HepG2 (cell line): ENCODE results near the gene ZNF653. TPM values are rescaled to one million over a fixed set of nuclear protein-coding genes. Genes with fewer than 3 reads are reported as not detected.

Source experiments
- FOXO1 ChIP-seq: sonication (generic); formaldehyde crosslinking; IDR thresholded peaks from 2 replicates; pipeline ENCODE4 v1.4.0; 2020; ENCODE audit warnings: missing genetic modification reagents
- HDAC2 ChIP-seq: sonication (generic); formaldehyde crosslinking; IDR thresholded peaks from 2 replicates; pipeline ENCODE4 v1.4.0; 2020; ENCODE audit warnings: missing genetic modification reagents
- HNF4A ChIP-seq: sonication (generic); formaldehyde crosslinking; IDR thresholded peaks from 2 replicates; pipeline ENCODE4 v1.4.0; 2020; ENCODE audit warnings: missing genetic modification reagents
- HNRNPUL1 ChIP-seq: fragments of 200-400 bp; formaldehyde crosslinking; IDR thresholded peaks from 2 replicates; pipeline ENCODE4 v1.6.1; 2017; ENCODE audit warnings: low read depth, mild to moderate bottlenecking, low read length, moderate library complexity
- ISX ChIP-seq: sonication (generic); formaldehyde crosslinking; conservative IDR thresholded peaks from 2 replicates; pipeline ENCODE4 v1.5.0; 2020; ENCODE audit warnings: missing genetic modification reagents
- KLF6 ChIP-seq: IDR thresholded peaks from 2 replicates; pipeline ENCODE4 v1.8.0; 2016; ENCODE audit warnings: missing biosample characterization, missing genetic modification reagents
- MEIS1 ChIP-seq: sonication (generic); formaldehyde crosslinking; IDR thresholded peaks from 2 replicates; pipeline ENCODE4 v1.9.0; 2021; ENCODE audit warnings: mild to moderate bottlenecking, missing genetic modification reagents, moderate library complexity, borderline replicate concordance
- NFIC ChIP-seq: IDR thresholded peaks from 2 replicates; pipeline ENCODE4 v1.6.1; 2012; ENCODE audit warnings: mild to moderate bottlenecking, low read length, inconsistent platforms
- NFYC ChIP-seq: IDR thresholded peaks from 2 replicates; pipeline ENCODE4 v1.6.1; 2016; ENCODE audit warnings: missing genetic modification reagents, missing compliant biosample characterization
- RELA ChIP-seq: sonication (generic); formaldehyde crosslinking; IDR thresholded peaks from 2 replicates; pipeline ENCODE4 v1.4.0; 2020; ENCODE audit warnings: missing genetic modification reagents
- STAT5B ChIP-seq: sonication (generic); formaldehyde crosslinking; IDR thresholded peaks from 2 replicates; pipeline ENCODE4 v1.4.0; 2020; ENCODE audit warnings: missing genetic modification reagents
- ZNF12 ChIP-seq: sonication (generic); formaldehyde crosslinking; IDR thresholded peaks from 2 replicates; pipeline ENCODE4 v1.5.0; 2020; ENCODE audit warnings: missing genetic modification reagents
- ZNF335 ChIP-seq: sonication (generic); formaldehyde crosslinking; IDR thresholded peaks from 2 replicates; pipeline ENCODE4 v1.4.0; 2020; ENCODE audit warnings: missing genetic modification reagents
- ZNF660 ChIP-seq: sonication (generic); formaldehyde crosslinking; IDR thresholded peaks from 2 replicates; pipeline ENCODE4 v1.5.1; 2020; ENCODE audit warnings: mild to moderate bottlenecking, low read depth, missing genetic modification reagents, borderline replicate concordance
- ZNF747 ChIP-seq: sonication (generic); formaldehyde crosslinking; IDR thresholded peaks from 2 replicates; pipeline ENCODE4 v1.8.1; 2023; ENCODE audit warnings: missing genetic modification reagents, mild to moderate bottlenecking, borderline replicate concordance
- polyA plus RNA-seq, 8 experiments: library from polyadenylated mRNA; depleted of rRNA in 3 of 8; stranded (reverse) in 7 of 8; unstranded in 1 of 8; fragments of >200 nt; fragmentation: Illumina TruSeq in 4 of 8; extraction: Trizol in 4 of 8; gene quantifications; 2 replicates each; pipeline versions ENCODE4 v1.2.1 to v1.2.3, GENCODE V29; 2011 to 2016; ENCODE audit warnings: low read depth in 4 of 8, missing spikeins in 1 of 8, mixed read lengths in 1 of 8; ENCODE audit not compliant: insufficient read depth in 1 of 8
- total RNA-seq, 5 experiments: library from RNA; depleted of rRNA; stranded (reverse); fragments of >200 nt; fragmentation: Illumina TruSeq; extraction: Trizol; gene quantifications; 2 replicates each; pipeline ENCODE4 v1.2.3, GENCODE V29; 2016; ENCODE audit warnings: low read depth in 1 of 5
- TF ChIP-seq, protein P1 (sequence below): sonication (generic); formaldehyde crosslinking; IDR thresholded peaks from one replicate; pipeline ENCODE4 v1.5.1; 2020; ENCODE audit warnings: mild to moderate bottlenecking, missing genetic modification reagents; ENCODE audit errors: not compliant biosample characterization
- TF ChIP-seq, protein P2 (sequence below): sonication (generic); formaldehyde crosslinking; IDR thresholded peaks from 2 replicates; pipeline ENCODE4 v1.5.0; 2020; ENCODE audit warnings: mild to moderate bottlenecking, missing genetic modification reagents

ZNF653 gene
- total and polyA plus RNA-seq, 2 of the 13 experiments (the other 11 are each of a cell fraction or from before 2014, with no cell fraction given) = 4.7 to 7.1 TPM

DNA sequence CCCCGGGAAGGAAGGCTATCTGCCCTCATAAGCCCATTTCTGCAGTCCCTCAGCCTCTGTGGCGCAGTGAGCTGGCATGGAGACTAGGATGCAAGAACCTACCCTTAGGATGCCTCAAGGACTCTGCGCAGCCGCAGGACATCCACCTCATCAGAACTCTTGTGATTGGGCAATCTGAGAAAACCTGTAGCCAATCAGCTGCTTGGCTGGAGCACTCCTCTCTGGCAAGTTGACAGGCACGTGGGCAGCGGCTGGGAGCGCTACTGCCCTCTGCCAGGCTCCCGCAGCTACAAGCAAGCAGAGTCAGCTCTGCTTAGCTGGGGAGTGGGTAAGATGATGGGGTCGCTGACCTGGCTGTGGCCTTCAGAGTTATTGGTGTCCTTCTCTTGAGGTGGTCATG, 24.8 kb upstream of the ZNF653 start (continued):
- TF ChIP-seq ZNF12 (CRISPR knock-in tag) = no peak
- no peak for TF ChIP-seq NFIC
- TF ChIP-seq, protein P1, sequence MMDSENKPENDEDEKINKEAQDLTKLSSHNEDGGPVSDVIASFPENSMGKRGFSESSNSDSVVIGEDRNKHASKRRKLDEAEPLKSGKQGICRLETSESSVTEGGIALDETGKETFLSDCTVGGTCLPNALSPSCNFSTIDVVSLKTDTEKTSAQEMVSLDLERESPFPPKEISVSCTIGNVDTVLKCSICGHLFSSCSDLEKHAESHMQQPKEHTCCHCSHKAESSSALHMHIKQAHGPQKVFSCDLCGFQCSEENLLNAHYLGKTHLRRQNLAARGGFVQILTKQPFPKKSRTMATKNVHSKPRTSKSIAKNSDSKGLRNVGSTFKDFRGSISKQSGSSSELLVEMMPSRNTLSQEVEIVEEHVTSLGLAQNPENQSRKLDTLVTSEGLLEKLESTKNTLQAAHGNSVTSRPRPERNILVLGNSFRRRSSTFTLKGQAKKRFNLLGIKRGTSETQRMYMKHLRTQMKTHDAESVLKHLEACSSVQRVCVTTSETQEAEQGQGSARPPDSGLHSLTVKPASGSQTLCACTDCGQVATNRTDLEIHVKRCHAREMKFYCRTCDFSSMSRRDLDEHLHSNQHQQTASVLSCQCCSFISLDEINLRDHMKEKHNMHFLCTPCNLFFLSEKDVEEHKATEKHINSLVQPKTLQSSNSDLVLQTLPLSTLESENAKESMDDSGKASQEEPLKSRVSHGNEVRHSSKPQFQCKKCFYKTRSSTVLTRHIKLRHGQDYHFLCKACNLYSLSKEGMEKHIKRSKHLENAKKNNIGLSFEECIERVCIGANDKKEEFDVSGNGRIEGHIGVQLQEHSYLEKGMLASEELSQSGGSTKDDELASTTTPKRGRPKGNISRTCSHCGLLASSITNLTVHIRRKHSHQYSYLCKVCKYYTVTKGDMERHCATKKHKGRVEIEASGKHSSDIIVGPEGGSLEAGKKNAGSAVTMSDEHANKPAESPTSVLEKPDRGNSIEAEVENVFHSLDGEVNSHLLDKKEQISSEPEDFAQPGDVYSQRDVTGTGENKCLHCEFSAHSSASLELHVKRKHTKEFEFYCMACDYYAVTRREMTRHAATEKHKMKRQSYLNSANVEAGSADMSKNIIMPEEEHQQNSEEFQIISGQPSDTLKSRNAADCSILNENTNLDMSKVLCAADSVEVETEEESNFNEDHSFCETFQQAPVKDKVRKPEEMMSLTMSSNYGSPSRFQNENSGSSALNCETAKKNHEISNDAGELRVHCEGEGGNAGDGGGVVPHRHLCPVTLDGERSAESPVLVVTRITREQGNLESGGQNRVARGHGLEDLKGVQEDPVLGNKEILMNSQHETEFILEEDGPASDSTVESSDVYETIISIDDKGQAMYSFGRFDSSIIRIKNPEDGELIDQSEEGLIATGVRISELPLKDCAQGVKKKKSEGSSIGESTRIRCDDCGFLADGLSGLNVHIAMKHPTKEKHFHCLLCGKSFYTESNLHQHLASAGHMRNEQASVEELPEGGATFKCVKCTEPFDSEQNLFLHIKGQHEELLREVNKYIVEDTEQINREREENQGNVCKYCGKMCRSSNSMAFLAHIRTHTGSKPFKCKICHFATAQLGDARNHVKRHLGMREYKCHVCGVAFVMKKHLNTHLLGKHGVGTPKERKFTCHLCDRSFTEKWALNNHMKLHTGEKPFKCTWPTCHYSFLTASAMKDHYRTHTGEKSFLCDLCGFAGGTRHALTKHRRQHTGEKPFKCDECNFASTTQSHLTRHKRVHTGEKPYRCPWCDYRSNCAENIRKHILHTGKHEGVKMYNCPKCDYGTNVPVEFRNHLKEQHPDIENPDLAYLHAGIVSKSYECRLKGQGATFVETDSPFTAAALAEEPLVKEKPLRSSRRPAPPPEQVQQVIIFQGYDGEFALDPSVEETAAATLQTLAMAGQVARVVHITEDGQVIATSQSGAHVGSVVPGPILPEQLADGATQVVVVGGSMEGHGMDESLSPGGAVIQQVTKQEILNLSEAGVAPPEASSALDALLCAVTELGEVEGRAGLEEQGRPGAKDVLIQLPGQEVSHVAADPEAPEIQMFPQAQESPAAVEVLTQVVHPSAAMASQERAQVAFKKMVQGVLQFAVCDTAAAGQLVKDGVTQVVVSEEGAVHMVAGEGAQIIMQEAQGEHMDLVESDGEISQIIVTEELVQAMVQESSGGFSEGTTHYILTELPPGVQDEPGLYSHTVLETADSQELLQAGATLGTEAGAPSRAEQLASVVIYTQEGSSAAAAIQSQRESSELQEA (CRISPR knock-in tag) = no peak
- TF ChIP-seq NFYC = peak; percentile 94
- 0 out of 2 replicates have a peak, but pooled peaks have one; percentile 37 for TF ChIP-seq ZNF335 (CRISPR knock-in tag)
- no peak for TF ChIP-seq ZNF660 (CRISPR knock-in tag)
- TF ChIP-seq HNRNPUL1 = no peak
- TF ChIP-seq ZNF747 (CRISPR knock-in tag) = no peak
- no peak for TF ChIP-seq FOXO1
- TF ChIP-seq KLF6 = peak; percentile 80
- TF ChIP-seq STAT5B (CRISPR knock-in tag) = no peak
- no peak for TF ChIP-seq HNF4A (CRISPR knock-in tag)
- TF ChIP-seq MEIS1 = no peak
- TF ChIP-seq RELA (CRISPR knock-in tag) = no peak
- TF ChIP-seq HDAC2 (CRISPR knock-in tag) = peak; percentile 87
- no peak for TF ChIP-seq ISX
- TF ChIP-seq, protein P2, sequence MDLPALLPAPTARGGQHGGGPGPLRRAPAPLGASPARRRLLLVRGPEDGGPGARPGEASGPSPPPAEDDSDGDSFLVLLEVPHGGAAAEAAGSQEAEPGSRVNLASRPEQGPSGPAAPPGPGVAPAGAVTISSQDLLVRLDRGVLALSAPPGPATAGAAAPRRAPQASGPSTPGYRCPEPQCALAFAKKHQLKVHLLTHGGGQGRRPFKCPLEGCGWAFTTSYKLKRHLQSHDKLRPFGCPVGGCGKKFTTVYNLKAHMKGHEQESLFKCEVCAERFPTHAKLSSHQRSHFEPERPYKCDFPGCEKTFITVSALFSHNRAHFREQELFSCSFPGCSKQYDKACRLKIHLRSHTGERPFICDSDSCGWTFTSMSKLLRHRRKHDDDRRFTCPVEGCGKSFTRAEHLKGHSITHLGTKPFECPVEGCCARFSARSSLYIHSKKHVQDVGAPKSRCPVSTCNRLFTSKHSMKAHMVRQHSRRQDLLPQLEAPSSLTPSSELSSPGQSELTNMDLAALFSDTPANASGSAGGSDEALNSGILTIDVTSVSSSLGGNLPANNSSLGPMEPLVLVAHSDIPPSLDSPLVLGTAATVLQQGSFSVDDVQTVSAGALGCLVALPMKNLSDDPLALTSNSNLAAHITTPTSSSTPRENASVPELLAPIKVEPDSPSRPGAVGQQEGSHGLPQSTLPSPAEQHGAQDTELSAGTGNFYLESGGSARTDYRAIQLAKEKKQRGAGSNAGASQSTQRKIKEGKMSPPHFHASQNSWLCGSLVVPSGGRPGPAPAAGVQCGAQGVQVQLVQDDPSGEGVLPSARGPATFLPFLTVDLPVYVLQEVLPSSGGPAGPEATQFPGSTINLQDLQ (CRISPR knock-in tag) = no peak
